GM12878 (cell line): ENCODE data around the gene SIK3. TPM values are rescaled to one million over a fixed set of nuclear protein-coding genes. Genes with fewer than 3 reads are reported as not detected.

Experiments used
- ATAC-seq: fragments of 200-7000 bp; cut with Tn5 transposase; 3 replicates; pipeline ENCODE4 v1.9.1; 2020; ENCODE audit warnings: mild to moderate bottlenecking, moderate library complexity
- BruUV-seq: library from RNA; stranded (reverse); fragments of 400-500 nt; replicated peaks from 2 replicates; lab custom pipeline; 2021; lab: Mats Ljungman, UMichigan
- CTCF ChIA-PET: fragments of 300-600 bp; sonication (Branson Sonifier 250); formaldehyde crosslinking; extraction: SDS; loops from one replicate; lab custom pipeline; 2021; ENCODE audit warnings: inconsistent platforms; lab: Yijun Ruan, JAX
- POLR2A ChIA-PET: fragments of 350-600 bp; formaldehyde crosslinking; extraction: SDS; loops from one replicate; lab custom pipeline; 2021; ENCODE audit warnings: inconsistent platforms; lab: Charles Lee
- RAD21 ChIA-PET: fragments of 300-600 bp; sonication (Branson Sonifier 250); formaldehyde crosslinking; loops from one replicate; lab custom pipeline; 2023; ENCODE audit warnings: antibody characterized with exemption; ENCODE audit not compliant: unreplicated experiment; lab: Charles Lee
- SMC1A ChIA-PET: fragments of 300-600 bp; sonication (Branson Sonifier 250); formaldehyde crosslinking; loops from one replicate; lab custom pipeline; 2023; ENCODE audit not compliant: unreplicated experiment, uncharacterized antibody; lab: Charles Lee
- DNase-seq: peaks from one replicate; pipeline ENCODE4 v3.0.0-alpha.2; 2011; ENCODE audit warnings: low read depth, low spot score
- FAIRE-seq: peaks from 3 replicates; lab custom pipeline; 2011; peaks lifted over from hg19 to GRCh38; lab: Jason Lieb, UNC
- H2AFZ ChIP-seq: 2 replicates; pipeline ENCODE4 v1.6.0; 2011; ENCODE audit warnings: low read depth, low read length, control low read depth; ENCODE audit not compliant: control insufficient read depth
- H3K27ac ChIP-seq: 2 replicates; pipeline ENCODE4 v1.5.1; 2011; ENCODE audit warnings: control low read depth; ENCODE audit not compliant: control insufficient read depth, insufficient read depth
- H3K27me3 ChIP-seq, 2 experiments: replicated peaks in 1 of 2; 2 replicates each; pipeline versions ENCODE4 v1.6.0 to v1.6.1; 2011; ENCODE audit warnings: low read length in 1 of 2; ENCODE audit not compliant: control insufficient read depth in 2 of 2, insufficient read depth in 2 of 2
- H3K36me3 ChIP-seq, 2 experiments: 2 replicates each; pipeline ENCODE4 v1.5.1; 2011; ENCODE audit warnings: low read length in 1 of 2; ENCODE audit not compliant: control insufficient read depth in 2 of 2, insufficient read depth in 2 of 2
- H3K4me1 ChIP-seq: 2 replicates; pipeline ENCODE4 v1.6.1; 2011; ENCODE audit warnings: mild to moderate bottlenecking, low read length, moderate library complexity, mixed read lengths; ENCODE audit not compliant: control insufficient read depth, insufficient read depth
- H3K4me2 ChIP-seq: 2 replicates; pipeline ENCODE4 v1.6.0; 2011; ENCODE audit warnings: control low read depth; ENCODE audit not compliant: control insufficient read depth, insufficient read depth
- H3K4me3 ChIP-seq: fragments of 200-600 bp; sonication (generic); 2 replicates; pipeline ENCODE4 v1.5.1; 2016
- H3K79me2 ChIP-seq: 2 replicates; pipeline ENCODE4 v1.6.0; 2011; ENCODE audit warnings: low read length; ENCODE audit not compliant: control insufficient read depth, insufficient read depth
- H3K9ac ChIP-seq: 2 replicates; pipeline ENCODE4 v1.8.0; 2011; ENCODE audit warnings: low read length, control low read depth, mixed read lengths; ENCODE audit not compliant: control insufficient read depth, insufficient read depth
- H3K9me3 ChIP-seq: replicated peaks from 3 replicates; pipeline ENCODE4 v1.5.1; 2011; ENCODE audit warnings: mild to moderate bottlenecking, low read length; ENCODE audit not compliant: control insufficient read depth, insufficient read depth
- H4K20me1 ChIP-seq: 2 replicates; pipeline ENCODE4 v1.6.0; 2011; ENCODE audit not compliant: control insufficient read depth, insufficient read depth
- BACH1 ChIP-seq: fragments of 450-650 bp; IDR thresholded peaks from 2 replicates; pipeline ENCODE4 v1.6.1; 2017; ENCODE audit warnings: mild to moderate bottlenecking, borderline replicate concordance
- E4F1 ChIP-seq: fragments of 450-650 bp; IDR thresholded peaks from 2 replicates; pipeline ENCODE4 v1.6.1; 2018; ENCODE audit warnings: borderline replicate concordance, mild to moderate bottlenecking; ENCODE audit not compliant: partially characterized antibody
- EED ChIP-seq: sonication (generic); IDR thresholded peaks from 2 replicates; pipeline ENCODE4 v1.6.1; 2016; ENCODE audit warnings: antibody characterized with exemption, low read depth
- JUNB ChIP-seq: IDR thresholded peaks from 2 replicates; pipeline ENCODE4 v1.6.1; 2016; ENCODE audit warnings: antibody characterized with exemption, mild to moderate bottlenecking
- NFXL1 ChIP-seq: fragments of 450-650 bp; IDR thresholded peaks from 2 replicates; pipeline ENCODE4 v1.6.1; 2017; ENCODE audit warnings: antibody characterized with exemption, mild to moderate bottlenecking, borderline replicate concordance
- SREBF1 ChIP-seq: IDR thresholded peaks from 2 replicates; pipeline ENCODE4 v1.6.1; 2012; ENCODE audit warnings: mild to moderate bottlenecking, low read length
- SREBF2 ChIP-seq: IDR thresholded peaks from 2 replicates; pipeline ENCODE4 v1.6.1; 2012; ENCODE audit warnings: mild to moderate bottlenecking, low read length
- in situ Hi-C: fragments of 300-500 bp; cut with MboI; formaldehyde crosslinking; loops from 9 replicates; pipeline ENCODE4 v1.14.3; 2018; ENCODE audit warnings: mixed read lengths
- intact Hi-C: fragments of 100-400 bp; cut with micrococcal nuclease; formaldehyde crosslinking; loops from one replicate; pipeline ENCODE4 v1.14.2; 2022; ENCODE audit not compliant: unreplicated experiment
- polyA plus RNA-seq, 11 experiments: library from polyadenylated mRNA; depleted of rRNA in 4 of 11; unstranded in 6 of 11; stranded (reverse) in 5 of 11; fragments of >200 nt; fragmentation: Nextera tagmentation in 4 of 11; fragmentation: Illumina TruSeq in 1 of 11; extraction: Ambion mirVana in 4 of 11; extraction: Trizol in 1 of 11; gene quantifications; 1 replicate in 1 of 11; 2 replicates in 10 of 11; pipeline versions ENCODE4 v1.2.1 to v1.2.3, GENCODE V29; 2011 to 2016; ENCODE audit warnings: inconsistent platforms in 2 of 11, missing spikeins in 2 of 11, low read depth in 1 of 11
- total RNA-seq, 4 experiments: library from RNA; depleted of rRNA in 3 of 4; stranded (reverse); fragments of >200 nt in 3 of 4; fragmentation: Illumina TruSeq in 1 of 4; extraction: Trizol in 1 of 4; gene quantifications; 2 replicates each; pipeline versions ENCODE4 v1.2.1 to v1.2.3, GENCODE V29; 2013 to 2021

The SIK3 gene
- total and polyA plus RNA-seq, 10 of the 15 experiments (the other 5 are each of a cell fraction or from before 2014, with no cell fraction given): 2.5 to 31.9 (median 11.1) TPM

GRCh38 chr11:116882386-116882785 lies 215.8 kb downstream of the SIK3 start:
- SMC1A ChIA-PET: interaction anchor here (0.7 to 11.3 kb wide), 4 partner anchors 8 to 346 kb away, joined by 3 to 166 read pairs (median 3); partner anchors contain the start of gene SIK3
- Histone ChIP-seq H3K36me3 (no peaks in the 10 kb centered on the region), H3K27me3 (no peaks in the 10 kb centered on the region), H2AFZ (no peak overlapping the region), H3K9me3 (no peaks in the 10 kb centered on the region), H3K9ac (no peak overlapping the region), H3K79me2 (no peaks in the 10 kb centered on the region), H3K4me3 (no peak overlapping the region), H3K27ac (no peak overlapping the region), H4K20me1 (no peaks in the 10 kb centered on the region), H3K4me2 (no peak overlapping the region), H3K4me1 (no peaks in the 10 kb centered on the region)
- CTCF ChIA-PET: interaction anchor here (0.6 to 5.9 kb wide), 8 partner anchors 11 to 422 kb away, joined by 3 to 105 read pairs (median 3); partner anchors contain the start of gene APOA5
- intact Hi-C loops: no loop called here
- POLR2A ChIA-PET: no interaction called here
- no TSS peak for BruUV-seq
- no peak for TF ChIP-seq E4F1
- no peak for TF ChIP-seq BACH1
- no peak for TF ChIP-seq NFXL1
- TF ChIP-seq EED: no peak
- no peak for TF ChIP-seq SREBF1
- no peak for TF ChIP-seq JUNB
- no peak for TF ChIP-seq SREBF2
- in situ Hi-C loops: no loop called here
- no peak for DNase-seq
- FAIRE-seq: no peak
- ATAC-seq: no peak
- RAD21 ChIA-PET: no interaction called here
